Nucleus accumbens (tissue), 56 donors: ENCODE measurements around the gene FGFR2.
"Not testable (repeated sequence)": the region's sequence is repeated elsewhere in the genome, so short reads cannot be mapped to it uniquely, and the experiment has no call there.

Experiments
- DNase-seq, 56 donors: peaks; one replicate each; lab custom pipeline; 2025; lab: John Stamatoyannopoulos, UW

Gene FGFR2

GRCh38 chr10:121559326-121560026 lies 38.8 kb downstream of the FGFR2 start:
- DNase-seq, result peak in 2 of 56 donors; percentile 21 to 24

GRCh38 chr10:121558238-121558637 lies 40.0 kb downstream of the FGFR2 start:
- peak in 4 of 56 donors; percentile 12 to 43 (median 24) for DNase-seq

GRCh38 chr10:121556918-121557573 lies 41.2 kb downstream of the FGFR2 start:
- DNase-seq, result no peak

DNA sequence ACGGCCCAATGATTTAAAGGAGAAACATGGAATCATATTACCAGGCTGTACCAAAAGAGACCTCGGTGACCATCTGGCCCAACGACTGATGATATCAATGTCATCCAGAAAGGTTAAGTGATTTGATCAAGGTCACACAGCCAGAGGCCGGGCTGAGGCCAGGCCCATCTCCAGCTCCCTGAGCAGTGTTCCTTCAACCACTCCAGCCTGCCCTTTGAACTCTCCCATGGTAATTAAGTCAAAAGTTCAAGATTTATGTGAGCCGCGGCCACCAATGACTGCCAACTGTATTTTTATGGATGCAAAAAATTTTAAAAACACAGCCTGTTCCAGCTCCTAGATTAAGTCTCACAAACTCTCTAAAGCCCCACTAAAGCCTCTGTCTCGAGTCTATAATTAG lies 41.8 kb downstream of the FGFR2 start:
- no peak for DNase-seq

GRCh38 chr10:121554916-121555315 lies 43.3 kb downstream of the FGFR2 start:
- DNase-seq, result not testable (repeated sequence)

- no peak for DNase-seq
These were observed 44.6 kb downstream of the FGFR2 start for GRCh38 chr10:121553511-121554264.

DNA sequence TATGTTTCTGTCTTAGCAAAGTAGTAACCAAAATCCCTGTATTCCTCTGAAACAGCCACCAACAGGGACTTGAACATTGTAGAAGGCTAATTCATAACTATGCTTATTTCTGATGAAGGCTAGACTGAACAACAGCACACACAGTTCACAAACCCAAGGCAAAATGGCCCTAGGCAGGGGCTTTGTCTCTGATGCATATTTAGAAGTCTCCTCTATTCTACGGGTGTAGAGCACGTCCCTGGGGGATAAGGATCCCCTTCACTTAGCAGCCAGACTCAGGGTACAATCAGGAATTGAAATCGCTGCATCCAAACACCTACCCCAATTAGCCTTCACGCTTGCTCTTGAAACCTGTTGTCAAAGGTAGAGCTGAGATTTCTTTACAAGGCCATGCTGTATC lies 45.5 kb downstream of the FGFR2 start:
- DNase-seq, result no peak

- DNase-seq, result no peak
These were observed 46.9 kb downstream of the FGFR2 start for GRCh38 chr10:121551210-121551885.

GRCh38 chr10:121544301-121544869 lies 53.9 kb downstream of the FGFR2 start:
- no peak for DNase-seq

- DNase-seq, result no peak
These were observed 54.7 kb downstream of the FGFR2 start for GRCh38 chr10:121543545-121543944.

DNA sequence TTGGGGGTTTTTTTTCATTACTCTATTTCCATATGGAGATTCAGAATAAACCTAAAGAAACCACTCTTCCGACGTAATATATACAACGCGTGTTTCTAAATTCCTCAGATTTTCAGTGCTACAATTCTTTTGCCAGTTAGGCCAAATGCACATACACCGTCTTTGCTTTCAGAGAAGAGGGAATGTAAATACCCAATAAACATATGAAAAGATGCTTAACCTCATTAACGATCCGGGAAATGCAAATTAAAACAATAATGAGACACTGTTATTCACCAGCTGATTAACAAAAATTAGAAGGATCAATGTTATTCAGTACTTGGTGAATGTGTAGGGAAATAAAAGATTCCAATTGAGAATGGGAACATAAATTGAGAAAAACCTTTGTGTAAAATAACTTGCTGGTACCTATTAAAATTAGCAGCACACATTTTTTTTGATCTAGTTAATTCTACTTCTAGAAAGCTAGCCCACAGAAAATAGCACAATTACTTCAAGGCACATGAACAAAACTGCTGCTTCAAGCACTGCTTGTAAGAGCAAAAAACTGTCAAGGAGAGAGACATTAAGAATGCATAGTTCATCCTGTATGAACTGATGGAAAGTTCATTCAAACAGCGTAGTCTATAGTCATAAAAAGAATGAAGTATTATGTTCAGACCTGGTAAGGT lies 56.7 kb downstream of the FGFR2 start:
- no peak for DNase-seq

GRCh38 chr10:121540732-121541395 lies 57.4 kb downstream of the FGFR2 start:
- peak in 1 of 56 donors; percentile 27 for DNase-seq

- DNase-seq, result peak in 8 of 56 donors; percentile 20 to 47 (median 24)
These were observed 58.5 kb downstream of the FGFR2 start for GRCh38 chr10:121539786-121540185.

DNA sequence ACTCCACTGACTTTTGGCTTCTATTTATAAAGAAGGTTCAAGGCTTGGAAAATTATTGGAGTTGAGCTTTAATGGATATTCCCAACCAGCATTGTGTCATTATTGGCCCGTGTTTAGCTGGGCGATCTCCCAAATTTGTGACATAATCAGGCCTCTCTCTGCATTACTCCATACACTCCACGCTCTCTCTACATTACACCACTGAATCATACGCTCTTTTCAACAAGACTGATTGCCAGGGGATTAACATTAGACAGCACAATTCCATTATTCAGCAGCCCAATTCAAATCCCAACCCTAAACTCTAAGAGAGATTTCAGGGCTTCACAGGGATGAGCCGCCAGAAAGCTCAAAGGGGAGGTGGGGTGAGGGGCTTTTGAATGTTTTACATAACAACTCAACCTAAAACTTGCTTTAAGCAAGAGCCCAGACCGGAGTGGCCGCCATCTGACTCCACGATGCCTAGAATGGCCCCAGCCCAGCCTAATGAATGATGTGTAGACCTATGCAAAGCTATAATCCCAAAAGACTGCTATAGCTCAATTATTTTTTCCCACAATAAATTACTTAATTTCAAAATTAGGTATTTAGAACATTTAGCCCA lies 61.8 kb downstream of the FGFR2 start:
- DNase-seq, result peak in 37 of 56 donors; percentile 17 to 76 (median 55)

GRCh38 chr10:121535381-121535780 lies 62.9 kb downstream of the FGFR2 start:
- DNase-seq, result peak in 3 of 56 donors; percentile 12 to 37 (median 26)

GRCh38 chr10:121532292-121532864 lies 65.9 kb downstream of the FGFR2 start:
- peak in 47 of 56 donors; percentile 19 to 79 (median 59) for DNase-seq

GRCh38 chr10:121531830-121532178 lies 66.4 kb downstream of the FGFR2 start:
- DNase-seq, result peak in 3 of 56 donors; percentile 16 to 59 (median 34)

- peak in 15 of 56 donors; percentile 22 to 51 (median 36) for DNase-seq
These were observed 67.0 kb downstream of the FGFR2 start for GRCh38 chr10:121531076-121531829.
